ENCODE results near the gene ATXN1. TPM values are rescaled to one million over a fixed set of nuclear protein-coding genes. Genes with fewer than 3 reads are reported as not detected.

ATXN1 gene
- total RNA-seq, 4 donors from 2014 or later = 24.9 to 48.0 (median 36.8) TPM

DNA sequence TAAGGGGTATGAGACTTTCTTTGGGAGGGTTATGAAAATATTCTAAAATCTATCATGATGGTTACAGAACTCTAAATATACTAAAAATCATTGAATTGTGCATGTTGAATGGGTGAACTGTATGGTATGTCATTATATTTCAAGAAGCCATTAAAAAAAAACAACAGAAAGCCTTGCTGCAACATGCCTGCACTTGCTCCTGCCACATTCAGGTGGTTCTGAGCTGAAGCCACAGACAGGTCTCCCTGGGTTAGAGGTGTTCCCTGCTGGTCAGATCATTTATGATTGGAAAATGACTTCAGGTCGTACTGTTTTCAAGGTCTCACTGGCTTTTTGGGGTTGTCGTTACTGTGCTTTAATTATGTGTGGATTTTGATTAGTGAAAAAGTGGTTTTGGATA is 509.6 kb downstream of the ATXN1 start:
- 94 to 97% methylated on average over 2 of the region's 2 CpGs for WGBS, 2 donors
- H3K4me3 ChIP-seq = no peak overlapping the region
- no peak for DNase-seq (ENCODE audit: low spot score in 2 of 2)
- peaks cover 0 to 37% (median 0%) of the 10 kb centered on the region in 3 donors for H3K36me3 ChIP-seq
- no peaks in the 10 kb centered on the region for H3K9me3 ChIP-seq
- no peaks in the 10 kb centered on the region for H3K27me3 ChIP-seq
- TF ChIP-seq EP300 (IDR thresholded peaks at IDR 0.05) (no peak), POLR2A (IDR thresholded peaks at IDR 0.05) (no peak)
- TF ChIP-seq, protein P1, sequence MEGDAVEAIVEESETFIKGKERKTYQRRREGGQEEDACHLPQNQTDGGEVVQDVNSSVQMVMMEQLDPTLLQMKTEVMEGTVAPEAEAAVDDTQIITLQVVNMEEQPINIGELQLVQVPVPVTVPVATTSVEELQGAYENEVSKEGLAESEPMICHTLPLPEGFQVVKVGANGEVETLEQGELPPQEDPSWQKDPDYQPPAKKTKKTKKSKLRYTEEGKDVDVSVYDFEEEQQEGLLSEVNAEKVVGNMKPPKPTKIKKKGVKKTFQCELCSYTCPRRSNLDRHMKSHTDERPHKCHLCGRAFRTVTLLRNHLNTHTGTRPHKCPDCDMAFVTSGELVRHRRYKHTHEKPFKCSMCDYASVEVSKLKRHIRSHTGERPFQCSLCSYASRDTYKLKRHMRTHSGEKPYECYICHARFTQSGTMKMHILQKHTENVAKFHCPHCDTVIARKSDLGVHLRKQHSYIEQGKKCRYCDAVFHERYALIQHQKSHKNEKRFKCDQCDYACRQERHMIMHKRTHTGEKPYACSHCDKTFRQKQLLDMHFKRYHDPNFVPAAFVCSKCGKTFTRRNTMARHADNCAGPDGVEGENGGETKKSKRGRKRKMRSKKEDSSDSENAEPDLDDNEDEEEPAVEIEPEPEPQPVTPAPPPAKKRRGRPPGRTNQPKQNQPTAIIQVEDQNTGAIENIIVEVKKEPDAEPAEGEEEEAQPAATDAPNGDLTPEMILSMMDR (IDR thresholded peaks at IDR 0.05) = no peak
- H3K27ac ChIP-seq = no peak overlapping the region
- H3K4me1 ChIP-seq = no peaks in the 10 kb centered on the region

DNA sequence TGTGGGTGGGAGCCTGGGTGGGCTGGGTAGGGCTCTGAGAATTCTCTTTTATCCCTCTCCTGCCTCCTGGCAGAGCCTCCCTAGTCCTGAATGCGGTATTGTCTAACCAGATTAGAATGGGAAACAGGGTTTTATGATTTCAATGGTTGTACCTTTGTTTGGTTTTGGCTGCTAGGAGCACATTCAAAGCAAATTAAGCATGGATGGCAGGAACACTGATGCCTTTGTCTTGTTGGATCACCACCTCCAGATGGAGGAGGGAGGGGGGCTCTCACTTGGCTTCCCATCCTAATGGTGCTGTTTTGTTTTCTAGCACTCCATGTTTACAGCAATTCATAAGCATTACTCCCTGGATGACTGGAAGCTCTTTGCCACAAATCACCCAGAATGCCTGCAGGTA is 511.3 kb downstream of the ATXN1 start:
- Histone ChIP-seq H3K27me3 (no peaks in the 10 kb centered on the region), H3K27ac (no peak overlapping the region), H3K4me3 (no peak overlapping the region), H3K36me3 (peaks cover 0 to 29% (median 0%) of the 10 kb centered on the region in 3 donors), H3K9me3 (no peaks in the 10 kb centered on the region), H3K4me1 (peaks cover 0 to 8% (median 4%) of the 10 kb centered on the region in 4 donors)
- DNase-seq (ENCODE audit: low spot score in 2 of 2) = no peak
- WGBS, 2 donors = 58 to 67% methylated on average over 1 of the region's 1 CpG
- TF ChIP-seq POLR2A (IDR thresholded peaks at IDR 0.05) (no peak), EP300 (IDR thresholded peaks at IDR 0.05) (no peak)
- TF ChIP-seq, protein P1 (IDR thresholded peaks at IDR 0.05) = no peak
